Stimulated activated CD4-positive, alpha-beta T cell treated with anti-CD3 and anti-CD28 coated beads, Interleukin-4, amount 100 ng/mL, for 4 hours (primary cell): ENCODE measurements around the gene PRPSAP1.
A peak's percentile ranks its signal among the peaks of the same experiment; 100 is the strongest.

Source experiments
- DNase-seq, 2 experiments: peaks; one replicate each; pipeline ENCODE4 v3.0.0-alpha.2; 2020

The PRPSAP1 gene

GRCh38 chr17:76353599-76354316, at the start of gene PRPSAP1:
PRPSAP1 (minus strand) TSS chr17:76353916; CDS start chr17:76353703, 213 bp downstream.
- peak; percentile 75 to 76 for DNase-seq

GRCh38 chr17:76402711-76403110, 49.0 kb upstream of the PRPSAP1 start:
- no peak for DNase-seq

GRCh38 chr17:76399175-76400172, 45.8 kb upstream of the PRPSAP1 start:
- DNase-seq, result no peak

GRCh38 chr17:76398523-76399174, 44.9 kb upstream of the PRPSAP1 start:
- no peak for DNase-seq

- peak; percentile 78 to 83 for DNase-seq
These were observed 44.2 kb upstream of the PRPSAP1 start for GRCh38 chr17:76397687-76398522.

- no peak for DNase-seq
These were observed 43.5 kb upstream of the PRPSAP1 start for GRCh38 chr17:76397184-76397583.

GRCh38 chr17:76395980-76396379, 42.3 kb upstream of the PRPSAP1 start:
- no peak for DNase-seq

GRCh38 chr17:76394166-76394565, 40.5 kb upstream of the PRPSAP1 start:
- DNase-seq, result no peak

GRCh38 chr17:76391200-76391715, 37.5 kb upstream of the PRPSAP1 start:
- DNase-seq, result no peak

GRCh38 chr17:76390003-76390421, 36.3 kb upstream of the PRPSAP1 start:
- no peak for DNase-seq

- DNase-seq, result no peak
These were observed 35.5 kb upstream of the PRPSAP1 start for GRCh38 chr17:76388966-76389888.

GRCh38 chr17:76386966-76387765, 33.5 kb upstream of the PRPSAP1 start:
- no peak for DNase-seq

- DNase-seq, result peak; percentile 74 to 78
These were observed 32.4 kb upstream of the PRPSAP1 start for GRCh38 chr17:76385892-76386786.

GRCh38 chr17:76384987-76385891, 31.5 kb upstream of the PRPSAP1 start:
- peak; percentile 48 to 50 for DNase-seq

GRCh38 chr17:76384222-76384986, 30.7 kb upstream of the PRPSAP1 start, which contains the start of gene SPHK1:
SPHK1 (plus strand) TSS chr17:76384609; CDS start chr17:76385645, 1,036 bp downstream.
- peak; percentile 54 to 74 for DNase-seq

GRCh38 chr17:76383546-76384221, 30.0 kb upstream of the PRPSAP1 start:
- peak; percentile 41 to 56 for DNase-seq
